Measurements from ENCODE around the gene PPCS.

DNA sequence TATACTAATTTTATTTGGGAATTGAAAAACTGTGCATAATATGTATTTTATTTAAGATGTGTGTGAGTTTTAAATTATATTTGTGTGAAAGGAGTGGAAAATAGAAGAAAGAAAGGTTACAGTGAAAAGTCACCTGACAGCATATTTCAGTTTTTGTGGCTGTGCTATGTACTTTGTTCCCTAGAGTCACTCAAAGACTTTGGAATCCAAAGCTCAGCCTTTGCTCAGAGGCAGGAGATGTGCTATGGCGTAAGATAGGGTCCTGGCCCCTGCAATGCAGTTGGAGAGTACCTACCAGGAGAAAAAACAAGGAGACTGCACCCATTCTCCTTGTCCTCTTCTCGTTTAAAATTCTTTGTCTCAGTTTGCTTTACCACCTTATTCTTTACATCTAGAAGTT is 9.7 kb downstream of the PPCS start:
- TF ChIP-seq CTCF (IDR thresholded peaks at IDR 0.05; ENCODE audit: borderline replicate concordance, extremely low read depth, low read length, poor library complexity, severe bottlenecking) (no peak), EZH2 (IDR thresholded peaks at IDR 0.05; ENCODE audit: borderline replicate concordance, low read depth, low read length, severe bottlenecking) (no peak)

Data from DND-41 (cell line).